GM12878 (cell line): ENCODE results near the gene CDK16. TPM values are rescaled to one million over a fixed set of nuclear protein-coding genes. Genes with fewer than 3 reads are reported as not detected.

ENCODE experiments used
- ATAC-seq: fragments of 200-7000 bp; cut with Tn5 transposase; 3 replicates; pipeline ENCODE4 v1.9.1; 2020; ENCODE audit warnings: mild to moderate bottlenecking, moderate library complexity
- BruUV-seq: library from RNA; stranded (reverse); fragments of 400-500 nt; replicated peaks from 2 replicates; lab custom pipeline; 2021; lab: Mats Ljungman, UMichigan
- CTCF ChIA-PET: fragments of 300-600 bp; sonication (Branson Sonifier 250); formaldehyde crosslinking; extraction: SDS; loops from one replicate; lab custom pipeline; 2021; ENCODE audit warnings: inconsistent platforms; lab: Yijun Ruan, JAX
- POLR2A ChIA-PET: fragments of 350-600 bp; formaldehyde crosslinking; extraction: SDS; loops from one replicate; lab custom pipeline; 2021; ENCODE audit warnings: inconsistent platforms; lab: Charles Lee
- RAD21 ChIA-PET: fragments of 300-600 bp; sonication (Branson Sonifier 250); formaldehyde crosslinking; loops from one replicate; lab custom pipeline; 2023; ENCODE audit warnings: antibody characterized with exemption; ENCODE audit not compliant: unreplicated experiment; lab: Charles Lee
- SMC1A ChIA-PET: fragments of 300-600 bp; sonication (Branson Sonifier 250); formaldehyde crosslinking; loops from one replicate; lab custom pipeline; 2023; ENCODE audit not compliant: unreplicated experiment, uncharacterized antibody; lab: Charles Lee
- DNase-seq: peaks from one replicate; pipeline ENCODE4 v3.0.0-alpha.2; 2011; ENCODE audit warnings: low read depth, low spot score
- FAIRE-seq: peaks from 3 replicates; lab custom pipeline; 2011; peaks lifted over from hg19 to GRCh38; lab: Jason Lieb, UNC
- H2AFZ ChIP-seq: 2 replicates; pipeline ENCODE4 v1.6.0; 2011; ENCODE audit warnings: low read depth, low read length, control low read depth; ENCODE audit not compliant: control insufficient read depth
- H3K27ac ChIP-seq: 2 replicates; pipeline ENCODE4 v1.5.1; 2011; ENCODE audit warnings: control low read depth; ENCODE audit not compliant: control insufficient read depth, insufficient read depth
- H3K27me3 ChIP-seq, 2 experiments: replicated peaks in 1 of 2; 2 replicates each; pipeline versions ENCODE4 v1.6.0 to v1.6.1; 2011; ENCODE audit warnings: low read length in 1 of 2; ENCODE audit not compliant: control insufficient read depth in 2 of 2, insufficient read depth in 2 of 2
- H3K36me3 ChIP-seq, 2 experiments: 2 replicates each; pipeline ENCODE4 v1.5.1; 2011; ENCODE audit warnings: low read length in 1 of 2; ENCODE audit not compliant: control insufficient read depth in 2 of 2, insufficient read depth in 2 of 2
- H3K4me1 ChIP-seq: 2 replicates; pipeline ENCODE4 v1.6.1; 2011; ENCODE audit warnings: mild to moderate bottlenecking, low read length, moderate library complexity, mixed read lengths; ENCODE audit not compliant: control insufficient read depth, insufficient read depth
- H3K4me2 ChIP-seq: 2 replicates; pipeline ENCODE4 v1.6.0; 2011; ENCODE audit warnings: control low read depth; ENCODE audit not compliant: control insufficient read depth, insufficient read depth
- H3K4me3 ChIP-seq: fragments of 200-600 bp; sonication (generic); 2 replicates; pipeline ENCODE4 v1.5.1; 2016
- H3K79me2 ChIP-seq: 2 replicates; pipeline ENCODE4 v1.6.0; 2011; ENCODE audit warnings: low read length; ENCODE audit not compliant: control insufficient read depth, insufficient read depth
- H3K9ac ChIP-seq: 2 replicates; pipeline ENCODE4 v1.8.0; 2011; ENCODE audit warnings: low read length, control low read depth, mixed read lengths; ENCODE audit not compliant: control insufficient read depth, insufficient read depth
- H3K9me3 ChIP-seq: replicated peaks from 3 replicates; pipeline ENCODE4 v1.5.1; 2011; ENCODE audit warnings: mild to moderate bottlenecking, low read length; ENCODE audit not compliant: control insufficient read depth, insufficient read depth
- H4K20me1 ChIP-seq: 2 replicates; pipeline ENCODE4 v1.6.0; 2011; ENCODE audit not compliant: control insufficient read depth, insufficient read depth
- CUX1 ChIP-seq: IDR thresholded peaks from 2 replicates; pipeline ENCODE4 v1.6.1; 2012; ENCODE audit warnings: improper control_type of control experiment, low read depth, low read length; ENCODE audit not compliant: insufficient replicate concordance
- HDAC6 ChIP-seq: fragments of 200-600 bp; sonication (generic); IDR thresholded peaks from one replicate; pipeline ENCODE4 v1.8.0; 2017; ENCODE audit warnings: antibody characterized with exemption; ENCODE audit not compliant: unreplicated experiment
- WGBS: methylation state at CpG from one replicate; pipeline ENCODE4 v1.1.6; 2016; ENCODE audit warnings: low lambda C conversion rate; ENCODE audit not compliant: insufficient replicate concordance, insufficient coverage; ENCODE audit errors: missing lambda C conversion rate; 5-methylcytosine and 5-hydroxymethylcytosine counted together
- in situ Hi-C: fragments of 300-500 bp; cut with MboI; formaldehyde crosslinking; loops from 9 replicates; pipeline ENCODE4 v1.14.3; 2018; ENCODE audit warnings: mixed read lengths
- intact Hi-C: fragments of 100-400 bp; cut with micrococcal nuclease; formaldehyde crosslinking; loops from one replicate; pipeline ENCODE4 v1.14.2; 2022; ENCODE audit not compliant: unreplicated experiment
- polyA plus RNA-seq, 11 experiments: library from polyadenylated mRNA; depleted of rRNA in 4 of 11; unstranded in 6 of 11; stranded (reverse) in 5 of 11; fragments of >200 nt; fragmentation: Nextera tagmentation in 4 of 11; fragmentation: Illumina TruSeq in 1 of 11; extraction: Ambion mirVana in 4 of 11; extraction: Trizol in 1 of 11; gene quantifications; 1 replicate in 1 of 11; 2 replicates in 10 of 11; pipeline versions ENCODE4 v1.2.1 to v1.2.3, GENCODE V29; 2011 to 2016; ENCODE audit warnings: inconsistent platforms in 2 of 11, missing spikeins in 2 of 11, low read depth in 1 of 11
- total RNA-seq, 4 experiments: library from RNA; depleted of rRNA in 3 of 4; stranded (reverse); fragments of >200 nt in 3 of 4; fragmentation: Illumina TruSeq in 1 of 4; extraction: Trizol in 1 of 4; gene quantifications; 2 replicates each; pipeline versions ENCODE4 v1.2.1 to v1.2.3, GENCODE V29; 2013 to 2021

The CDK16 gene
- total and polyA plus RNA-seq, 10 of the 15 experiments (the other 5 are each of a cell fraction or from before 2014, with no cell fraction given): 2.4 to 75.1 (median 48.2) TPM

GRCh38 chrX:47194194-47194787 lies 24.2 kb upstream of the CDK16 start:
- Histone ChIP-seq H3K27ac (peak overlapping the region; percentile 89), H3K36me3 (peaks cover 10% of the 10 kb centered on the region in 2 experiments; a peak in 3 of 4 replicates), H3K4me1 (peaks cover 13% of the 10 kb centered on the region), H2AFZ (peak overlapping the region; percentile 72), H3K9me3 (no peaks in the 10 kb centered on the region), H3K27me3 (no peaks in the 10 kb centered on the region), H3K9ac (peak overlapping the region; percentile 97), H3K4me3 (peak overlapping the region; percentile 91), H3K79me2 (peaks cover 59% of the 10 kb centered on the region), H4K20me1 (peaks cover 9% of the 10 kb centered on the region; the same call in 1 of the 2 replicates), H3K4me2 (peak overlapping the region; percentile 96)
- DNase-seq (no peak), FAIRE-seq (no peak), ATAC-seq (no peak)
- ChIA-PET CTCF (interaction anchor here (0.6 to 2.2 kb wide), 8 partner anchors 10 to 833 kb away, joined by 3 to 14 read pairs (median 3); partner anchors contain the start of genes CDK16, NDUFB11 and RBM10), SMC1A (interaction anchor here (3.1 kb wide), 1 partner anchor 190 kb away, joined by 20 read pairs; no protein-coding TSS in a partner anchor), POLR2A (interaction anchor here (0.8 to 1.8 kb wide), 3 partner anchors 24 to 190 kb away, joined by 3 to 4 read pairs (median 3); no protein-coding TSS in a partner anchor), RAD21 (interaction anchor here (1.1 to 2.0 kb wide), 3 partner anchors 24 to 190 kb away, joined by 5 to 8 read pairs (median 5); partner anchors contain the start of gene CDK16)
- no peak for TF ChIP-seq CUX1
- TF ChIP-seq HDAC6: peak; percentile 2
- BruUV-seq: no TSS peak
- 30% methylated on average over 14 of the region's 14 CpGs for WGBS
- intact Hi-C loops (loop anchor here (5.0 kb wide), 3 partner anchors 168 to 1753 kb away; no protein-coding TSS in a partner anchor), in situ Hi-C loops (loop anchor here (5.0 to 10.0 kb wide), 2 partner anchors 193 to 461 kb away; partner anchors contain the start of genes ELK1 and UXT)
